K562 (cell line): ENCODE measurements around the gene DCUN1D3. TPM values are rescaled to one million over a fixed set of nuclear protein-coding genes. Genes with fewer than 3 reads are reported as not detected.

Experiments used
- ATAC-seq: fragments of 200-7000 bp; cut with Tn5 transposase; 3 replicates; pipeline ENCODE4 v1.9.1; 2020; ENCODE audit warnings: moderate library complexity
- BruUV-seq: library from RNA; stranded (reverse); fragments of 400-500 nt; replicated peaks from 2 replicates; lab custom pipeline; 2021; lab: Mats Ljungman, UMichigan
- CTCF ChIA-PET: fragments of 300-600 bp; formaldehyde crosslinking; extraction: SDS; loops from one replicate; lab custom pipeline; 2021; ENCODE audit warnings: low intra/inter-chr PET ratio; lab: Yijun Ruan, JAX
- POLR2A ChIA-PET: fragments of 300-600, 350-650 bp; sonication (Branson Sonifier 250); formaldehyde crosslinking; extraction: SDS; loops from one replicate; lab custom pipeline; 2021; ENCODE audit warnings: antibody characterized with exemption, inconsistent platforms; lab: Yijun Ruan, JAX
- DNase-seq, 4 experiments: peaks; one replicate each; pipeline versions ENCODE4 v3.0.0 to v3.0.0-alpha.2; 2011 to 2018; ENCODE audit warnings: low spot score in 3 of 4, mixed read lengths in 3 of 4; ENCODE audit errors: extremely low read depth in 1 of 4
- FAIRE-seq: peaks from 2 replicates; lab custom pipeline; 2011; peaks lifted over from hg19 to GRCh38; lab: Jason Lieb, UNC
- H2AFZ ChIP-seq: 2 replicates; pipeline ENCODE4 v1.6.0; 2011; ENCODE audit warnings: low read depth, low read length, control low read depth, inconsistent platforms
- H3K27ac ChIP-seq: fragments of 200-600 bp; 3 replicates; pipeline ENCODE4 v1.8.0; 2011; ENCODE audit warnings: low read depth, mild to moderate bottlenecking, control low read depth, inconsistent platforms, low read length, moderate library complexity, mixed read lengths; ENCODE audit errors: extremely low read depth
- H3K27me3 ChIP-seq, 2 experiments: fragments of 300-600 bp in 1 of 2; 2 replicates in 1 of 2; 3 replicates in 1 of 2; pipeline versions ENCODE4 v1.6.0 to v1.8.0; 2011; ENCODE audit warnings: inconsistent platforms in 2 of 2, low read length in 2 of 2, mild to moderate bottlenecking in 1 of 2, mixed read lengths in 1 of 2, moderate library complexity in 1 of 2; ENCODE audit not compliant: control insufficient read depth in 2 of 2, insufficient read depth in 2 of 2
- H3K36me3 ChIP-seq: fragments of 300-600 bp; 3 replicates; pipeline ENCODE4 v1.8.0; 2011; ENCODE audit warnings: mild to moderate bottlenecking, low read length, inconsistent platforms; ENCODE audit not compliant: control insufficient read depth, insufficient read depth
- H3K4me1 ChIP-seq, 2 experiments: fragments of 200-600 bp in 1 of 2; replicated peaks in 1 of 2; 2 replicates in 1 of 2; 3 replicates in 1 of 2; pipeline versions ENCODE4 v1.5.1 to v1.8.0; 2011; ENCODE audit warnings: inconsistent platforms in 2 of 2, low read length in 2 of 2, mild to moderate bottlenecking in 1 of 2, mixed read lengths in 1 of 2, moderate library complexity in 1 of 2; ENCODE audit not compliant: control insufficient read depth in 2 of 2, insufficient read depth in 2 of 2
- H3K4me2 ChIP-seq: 2 replicates; pipeline ENCODE4 v1.6.1; 2011; ENCODE audit warnings: low read length, control low read depth, inconsistent platforms, mixed read lengths; ENCODE audit not compliant: insufficient read depth
- H3K4me3 ChIP-seq: fragments of 200-600 bp; sonication (generic), shearing (Covaris generic); 2 replicates; pipeline ENCODE4 v1.5.1; 2016; ENCODE audit warnings: control low read depth, inconsistent platforms
- H3K79me2 ChIP-seq: fragments of 200-600 bp; 3 replicates; pipeline ENCODE4 v1.8.0; 2011; ENCODE audit warnings: low read length, inconsistent platforms; ENCODE audit not compliant: control insufficient read depth, insufficient read depth
- H3K9ac ChIP-seq, 2 experiments: 2 replicates each; pipeline versions ENCODE4 v1.6.0 to v1.6.1; 2011; ENCODE audit warnings: low read depth in 2 of 2, low read length in 2 of 2, control low read depth in 1 of 2, inconsistent platforms in 1 of 2, mild to moderate bottlenecking in 1 of 2, mixed read lengths in 1 of 2; ENCODE audit not compliant: insufficient read depth in 1 of 2
- H3K9me1 ChIP-seq: one replicate; pipeline ENCODE4 v1.6.0; 2011; ENCODE audit warnings: inconsistent platforms, mild to moderate bottlenecking, low read length, moderate library complexity; ENCODE audit not compliant: control insufficient read depth, insufficient read depth
- H3K9me3 ChIP-seq: replicated peaks from 2 replicates; pipeline ENCODE4 v1.5.1; 2011; ENCODE audit warnings: low read depth, low read length, inconsistent platforms; ENCODE audit not compliant: control insufficient read depth, insufficient read depth
- H4K20me1 ChIP-seq: replicated peaks from 2 replicates; pipeline ENCODE4 v1.6.1; 2011; ENCODE audit warnings: low read length, inconsistent platforms, mixed read lengths; ENCODE audit not compliant: control insufficient read depth, insufficient read depth
- CCAR2 ChIP-seq: fragments of 200-400 bp; formaldehyde crosslinking; IDR thresholded peaks from 2 replicates; pipeline ENCODE4 v1.6.1; 2017; ENCODE audit warnings: mild to moderate bottlenecking, low read depth, low read length
- ELF4 ChIP-seq: fragments of 450-650 bp; formaldehyde crosslinking; IDR thresholded peaks from 2 replicates; pipeline ENCODE4 v1.4.0; 2022; ENCODE audit warnings: missing genetic modification characterization
- GABPA ChIP-seq: fragments of 200-800 bp; sonication (Bioruptor generic); conservative IDR thresholded peaks from 2 replicates; pipeline ENCODE4 v1.6.1; 2016; ENCODE audit warnings: low read depth, missing genetic modification characterization, missing compliant biosample characterization
- GTF2A2 ChIP-seq: IDR thresholded peaks from 2 replicates; pipeline ENCODE4 v1.6.1; 2016; ENCODE audit warnings: mild to moderate bottlenecking, missing genetic modification characterization, missing compliant biosample characterization
- HCFC1 ChIP-seq: IDR thresholded peaks from 2 replicates; pipeline ENCODE4 v1.6.1; 2012; ENCODE audit warnings: low read depth, low read length, improper control_type of control experiment
- RCOR1 ChIP-seq, 2 experiments: IDR thresholded peaks; 2 replicates each; pipeline ENCODE4 v1.6.1; 2012; ENCODE audit warnings: low read depth in 2 of 2, low read length in 2 of 2, borderline replicate concordance in 1 of 2, improper control_type of control experiment in 1 of 2
- SMAD2 ChIP-seq: fragments of 150-350 bp; IDR thresholded peaks from 2 replicates; pipeline ENCODE4 v1.6.1; 2014; ENCODE audit warnings: low read depth, mild to moderate bottlenecking, low read length
- SMARCA5 ChIP-seq: fragments of 450-650 bp; IDR thresholded peaks from 2 replicates; pipeline ENCODE4 v1.6.1; 2016
- SRSF9 ChIP-seq: fragments of 200-400 bp; formaldehyde crosslinking; IDR thresholded peaks from 2 replicates; pipeline ENCODE4 v1.6.1; 2017; ENCODE audit warnings: low read depth, low read length, borderline replicate concordance
- TCF3 ChIP-seq: sonication (generic); formaldehyde crosslinking; IDR thresholded peaks from 2 replicates; pipeline ENCODE4 v1.4.0; 2020; ENCODE audit warnings: mild to moderate bottlenecking, missing genetic modification reagents
- TCF7L2 ChIP-seq: fragments of 150-350 bp; IDR thresholded peaks from 2 replicates; pipeline ENCODE4 v1.6.1; 2016; ENCODE audit warnings: low read depth, mild to moderate bottlenecking, low read length, moderate library complexity
- TEAD4 ChIP-seq, 2 experiments: sonication (generic) in 1 of 2; formaldehyde crosslinking in 1 of 2; IDR thresholded peaks; 2 replicates each; pipeline versions ENCODE4 v1.6.1 to v1.8.0; 2012 to 2022; ENCODE audit warnings: borderline replicate concordance in 1 of 2, inconsistent platforms in 1 of 2, low read length in 1 of 2, mild to moderate bottlenecking in 1 of 2, missing genetic modification reagents in 1 of 2
- USF2 ChIP-seq: sonication (generic); formaldehyde crosslinking; IDR thresholded peaks from 2 replicates; pipeline ENCODE4 v1.5.0; 2020; ENCODE audit warnings: missing genetic modification reagents
- ZFP30 ChIP-seq: fragments of 250-450 bp; sonication (Bioruptor Pico); IDR thresholded peaks from 2 replicates; pipeline ENCODE4 v1.8.0; 2022; ENCODE audit warnings: moderate library complexity, mild to moderate bottlenecking, inconsistent platforms, borderline replicate concordance
- ZHX1 ChIP-seq: fragments of 150-350 bp; conservative IDR thresholded peaks from 2 replicates; pipeline ENCODE4 v1.6.1; 2014; ENCODE audit warnings: low read length
- ZKSCAN8 ChIP-seq: fragments of 200-800 bp; sonication (Bioruptor generic); IDR thresholded peaks from 2 replicates; pipeline ENCODE4 v1.6.1; 2016; ENCODE audit warnings: missing genetic modification characterization, missing compliant biosample characterization
- ZNF12 ChIP-seq: sonication (generic); formaldehyde crosslinking; IDR thresholded peaks from 2 replicates; pipeline ENCODE4 v1.4.0; 2020; ENCODE audit warnings: mild to moderate bottlenecking, missing genetic modification reagents
- ZNF124 ChIP-seq: sonication (generic); formaldehyde crosslinking; IDR thresholded peaks from 2 replicates; pipeline ENCODE4 v1.8.1; 2022; ENCODE audit warnings: missing genetic modification reagents
- ZNF507 ChIP-seq: conservative IDR thresholded peaks from 2 replicates; pipeline ENCODE4 v1.6.1; 2017; ENCODE audit warnings: missing genetic modification characterization, missing compliant biosample characterization
- WGBS: fragments of 100-300 bp; shearing (Covaris generic); methylation state at CpG from one replicate; pipeline ENCODE4 v1.1.6; 2016; ENCODE audit warnings: low coverage, mixed read lengths; ENCODE audit not compliant: insufficient coverage; ENCODE audit errors: missing lambda C conversion rate; 5-methylcytosine and 5-hydroxymethylcytosine counted together
- in situ Hi-C: fragments of 300-500 bp; cut with MboI; formaldehyde crosslinking; loops from 4 replicates; pipeline ENCODE4 v1.15.0; 2018; ENCODE audit warnings: inconsistent platforms, mixed read lengths
- intact Hi-C: fragments of 100-400 bp; cut with micrococcal nuclease; formaldehyde crosslinking; loops from 2 replicates; pipeline ENCODE4 v1.14.2; 2022
- polyA plus RNA-seq, 8 experiments: library from polyadenylated mRNA; depleted of rRNA in 4 of 8; stranded (reverse) in 5 of 8; unstranded in 3 of 8; fragments of >200 nt; fragmentation: Nextera tagmentation in 2 of 8; fragmentation: Illumina TruSeq in 1 of 8; extraction: Ambion mirVana in 2 of 8; extraction: Trizol in 1 of 8; gene quantifications; 2 replicates each; pipeline versions ENCODE4 v1.2.1 to v1.2.3, GENCODE V29; 2011 to 2014; ENCODE audit warnings: inconsistent platforms in 1 of 8, missing spikeins in 1 of 8
- total RNA-seq, 7 experiments: library from RNA; depleted of rRNA in 6 of 7; stranded (reverse); fragments of >200 nt in 6 of 7; fragmentation: Illumina TruSeq in 2 of 7; extraction: Trizol in 2 of 7; gene quantifications; 2 replicates each; pipeline versions ENCODE4 v1.2.1 to v1.2.3, GENCODE V29; 2011 to 2021; ENCODE audit warnings: low replicate concordance in 1 of 7

The DCUN1D3 gene
- total and polyA plus RNA-seq, 9 of the 15 experiments (the other 6 are each of a cell fraction or from before 2014, with no cell fraction given), result 1.0 to 4.7 (median 2.2) TPM

DNA sequence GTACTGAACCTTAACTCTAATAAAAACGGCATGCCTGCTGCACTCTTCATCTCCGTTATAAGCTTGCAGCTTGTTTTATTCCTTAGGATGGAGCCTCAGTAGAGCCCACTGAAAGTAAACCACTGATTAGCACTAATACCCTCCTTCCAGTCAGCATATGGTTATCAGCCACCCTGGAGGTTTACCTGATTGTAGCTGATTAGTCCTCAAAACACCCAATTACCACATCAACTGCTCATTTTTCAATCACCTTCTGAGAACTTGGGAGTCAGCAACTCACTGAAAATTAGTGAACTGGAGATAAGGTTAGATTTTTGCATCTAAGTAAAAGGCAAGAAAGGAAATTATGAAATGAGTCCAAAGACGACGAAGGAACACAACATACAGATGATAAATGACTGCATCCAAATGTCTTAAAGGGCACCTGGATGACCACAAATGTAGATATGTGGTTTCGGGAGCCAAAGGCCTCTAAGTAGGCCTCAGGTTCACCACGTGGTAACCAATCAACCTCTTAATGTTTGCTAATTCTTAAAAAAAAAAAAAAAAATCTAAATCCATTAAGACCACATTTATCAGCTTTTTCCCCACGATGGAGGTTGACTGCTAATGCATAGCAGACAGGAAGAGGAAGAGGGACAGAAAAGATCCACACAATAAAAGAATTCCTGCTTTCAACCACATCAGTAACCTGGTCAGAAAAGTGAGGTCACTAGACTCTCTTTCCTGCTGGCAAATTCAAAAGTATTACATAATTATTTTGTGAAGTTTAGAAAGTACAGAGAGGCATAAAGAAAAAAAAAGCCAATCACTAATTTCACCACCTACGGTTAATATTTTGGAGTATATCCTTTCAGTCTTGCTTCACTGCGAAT is 28.0 kb downstream of the DCUN1D3 start:
- DNase-seq, result peak in 1 of 4 experiments; percentile 19
- 33% methylated on average over 9 of the region's 9 CpGs for WGBS
- Histone ChIP-seq H2AFZ (no peak overlapping the region), H3K27ac (no peak overlapping the region), H3K9me1 (peaks cover 4% of the 10 kb centered on the region), H3K79me2 (0 out of 3 replicates have a peak, but pooled peaks cover 3% of the 10 kb centered on the region), H3K9me3 (no peaks in the 10 kb centered on the region), H3K4me2 (no peak overlapping the region), H3K4me1 (peaks cover 6 to 14% of the 10 kb centered on the region in 2 experiments; a peak in 4 of 5 replicates), H4K20me1 (peaks cover 12% of the 10 kb centered on the region; the same call in 1 of the 2 replicates), H3K9ac (no peak overlapping the region), H3K4me3 (no peak overlapping the region), H3K27me3 (no peaks in the 10 kb centered on the region), H3K36me3 (no peaks in the 10 kb centered on the region)
- POLR2A ChIA-PET, result interaction anchor here (0.6 kb wide), 1 partner anchor 1154 kb away, joined by 4 read pairs; the partner anchor contains the start of gene IQCK
- no peak for ATAC-seq
- BruUV-seq, result no TSS peak
- peak; percentile 56 for FAIRE-seq
- intact Hi-C loops, result no loop called here
- CTCF ChIA-PET, result no interaction called here
- in situ Hi-C loops, result no loop called here
- TF ChIP-seq ELF4 (CRISPR knock-in tag) (no peak), TEAD4 (IDR thresholded peaks at IDR 0.05; ENCODE audit: low read length) (peak; percentile 74; the same call in 1 of the 2 replicates), TEAD4 (CRISPR knock-in tag; IDR thresholded peaks at IDR 0.05; ENCODE audit: borderline replicate concordance) (no peak), ZNF124 (CRISPR knock-in tag) (no peak), GTF2A2 (tag) (no peak), HCFC1 (no peak), ZNF507 (no peak), SRSF9 (no peak), CCAR2 (no peak), ZHX1 (no peak), ZFP30 (no peak), USF2 (CRISPR knock-in tag) (no peak), SMAD2 (no peak), RCOR1 (IDR thresholded peaks at IDR 0.05; ENCODE audit: borderline replicate concordance in 1 of 2, low read depth in 2 of 2, low read length in 2 of 2) (0 out of 4 replicates have a peak, but pooled peaks of 1 of the 2 experiments have one; percentile 36), TCF3 (peak; percentile 63; the same call in 1 of the 2 replicates), ZKSCAN8 (CRISPR knock-in tag) (no peak), SMARCA5 (no peak), GABPA (tag) (0 out of 2 replicates have a peak, but pooled peaks have one; percentile 23), TCF7L2 (no peak), ZNF12 (CRISPR knock-in tag) (no peak)
